ENCODE data around the gene PRAC2. TPM values are rescaled to one million over a fixed set of nuclear protein-coding genes. Genes with fewer than 3 reads are reported as not detected.

The PRAC2 gene
- total RNA-seq, 1 experiment from 2014 or later = not detected

GRCh38 chr17:48725288-48726064 lies 2.5 kb downstream of the PRAC2 start:
- no peak for TF ChIP-seq JUND (IDR thresholded peaks at IDR 0.05)
- no peak for TF ChIP-seq ATF3 (IDR thresholded peaks at IDR 0.05)
- TF ChIP-seq POLR2A (IDR thresholded peaks at IDR 0.05; ENCODE audit: borderline replicate concordance, extremely low read depth, insufficient read depth, insufficient read length) = no peak
- TF ChIP-seq EGR1 (IDR thresholded peaks at IDR 0.05; ENCODE audit: low read depth) = no peak
- no peak for TF ChIP-seq ZFX (IDR thresholded peaks at IDR 0.05)
- TF ChIP-seq EZH2phosphoT487 (IDR thresholded peaks at IDR 0.05; ENCODE audit: borderline replicate concordance) = no peak
- no peak for TF ChIP-seq SP1 (IDR thresholded peaks at IDR 0.05; ENCODE audit: low read depth)
- TF ChIP-seq SIN3A (IDR thresholded peaks at IDR 0.05; ENCODE audit: low read depth) = no peak
- no peak for TF ChIP-seq ZBTB33 (IDR thresholded peaks at IDR 0.05; ENCODE audit: extremely low read depth, insufficient replicate concordance, low read length)
- TF ChIP-seq RAD21 (IDR thresholded peaks at IDR 0.05; ENCODE audit: low read depth) = no peak
- no peak for TF ChIP-seq ZNF274 (IDR thresholded peaks at IDR 0.05; ENCODE audit: low read depth, low read length)
- TF ChIP-seq CBX3 (IDR thresholded peaks at IDR 0.05; ENCODE audit: low read depth) = no peak
- no peak for TF ChIP-seq YY1 (IDR thresholded peaks at IDR 0.05; ENCODE audit: extremely low read depth, insufficient replicate concordance, low read depth, low read length)
- no peak for TF ChIP-seq ELF1 (IDR thresholded peaks at IDR 0.05; ENCODE audit: borderline replicate concordance, low read depth)
- no peak for TF ChIP-seq POLR2AphosphoS5 (IDR thresholded peaks at IDR 0.05; ENCODE audit: low read depth, low read length)
- TF ChIP-seq FOSL1 (IDR thresholded peaks at IDR 0.05; ENCODE audit: low read depth) = no peak
- no peak for TF ChIP-seq CTCF (IDR thresholded peaks at IDR 0.05 in 2 of 3, conservative IDR thresholded peaks at IDR 0.05 in 1 of 3; ENCODE audit: borderline replicate concordance in 1 of 3, insufficient read depth in 1 of 3, low read depth in 2 of 3, low read length in 2 of 3)
- Histone ChIP-seq H4K20me1 (ENCODE audit: insufficient read depth) (no peaks in the 10 kb centered on the region), H3K9ac (ENCODE audit: low read length) (no peak overlapping the region), H3K36me3 (ENCODE audit: control insufficient read depth in 1 of 2, insufficient read depth in 2 of 2, low read length in 2 of 2) (no peaks in the 10 kb centered on the region), H3K4me1 (ENCODE audit: control insufficient read depth in 1 of 2, insufficient read depth in 2 of 2, low read length in 2 of 2) (peaks cover 5 to 21% of the 10 kb centered on the region in 2 experiments; a peak in 3 of 4 replicates), H3K9me3 (ENCODE audit: control insufficient read depth in 1 of 2, insufficient read depth in 1 of 2, low read depth in 1 of 2, low read length in 2 of 2) (no peaks in the 10 kb centered on the region), H3K27me3 (ENCODE audit: insufficient read depth, low read length) (no peaks in the 10 kb centered on the region), H3K4me2 (ENCODE audit: low read length) (no peak overlapping the region), H2AFZ (ENCODE audit: low read depth, low read length, poor library complexity, severe bottlenecking) (no peak overlapping the region), H3K27ac (ENCODE audit: low read depth, low read length) (no peak overlapping the region), H3K4me3 (replicated peaks in 1 of 2; ENCODE audit: low read depth in 1 of 2, low read length in 2 of 2) (no peak overlapping the region), H3K9me2 (ENCODE audit: insufficient read depth) (no peaks in the 10 kb centered on the region), H3K79me2 (ENCODE audit: insufficient read depth, low read length) (no peaks in the 10 kb centered on the region)
- ChIA-PET RAD21 (ENCODE audit: low non-redundant PET in 1 of 2, low total read pairs in 2 of 2, uncharacterized antibody in 2 of 2, unreplicated experiment in 2 of 2) (interaction anchor here in 1 of 2 experiments (1.7 to 2.2 kb wide), 3 partner anchors 66 to 153 kb away, joined by 3 to 11 read pairs (median 11); no protein-coding TSS in a partner anchor), CTCF (interaction anchor here (0.6 to 6.8 kb wide), 11 partner anchors 10 to 307 kb away, joined by 3 to 97 read pairs (median 14); no protein-coding TSS in a partner anchor), POLR2A (interaction anchor here (2.0 kb wide), 1 partner anchor 153 kb away, joined by 7 read pairs; no protein-coding TSS in a partner anchor)
- BruUV-seq (replicated peaks) = no TSS peak
- intact Hi-C loops (cut with micrococcal nuclease) = no loop called here
- DNase-seq (ENCODE audit: low read depth, low spot score) = no peak
- no peak for ATAC-seq
